GM18526 (cell line): ENCODE results near the gene NKX2-1.

Source experiments
- POLR2A ChIP-seq: IDR thresholded peaks from 3 replicates; pipeline ENCODE4 v1.6.1; 2011; ENCODE audit not compliant: insufficient read length; ENCODE audit errors: extremely low read depth

The NKX2-1 gene

DNA sequence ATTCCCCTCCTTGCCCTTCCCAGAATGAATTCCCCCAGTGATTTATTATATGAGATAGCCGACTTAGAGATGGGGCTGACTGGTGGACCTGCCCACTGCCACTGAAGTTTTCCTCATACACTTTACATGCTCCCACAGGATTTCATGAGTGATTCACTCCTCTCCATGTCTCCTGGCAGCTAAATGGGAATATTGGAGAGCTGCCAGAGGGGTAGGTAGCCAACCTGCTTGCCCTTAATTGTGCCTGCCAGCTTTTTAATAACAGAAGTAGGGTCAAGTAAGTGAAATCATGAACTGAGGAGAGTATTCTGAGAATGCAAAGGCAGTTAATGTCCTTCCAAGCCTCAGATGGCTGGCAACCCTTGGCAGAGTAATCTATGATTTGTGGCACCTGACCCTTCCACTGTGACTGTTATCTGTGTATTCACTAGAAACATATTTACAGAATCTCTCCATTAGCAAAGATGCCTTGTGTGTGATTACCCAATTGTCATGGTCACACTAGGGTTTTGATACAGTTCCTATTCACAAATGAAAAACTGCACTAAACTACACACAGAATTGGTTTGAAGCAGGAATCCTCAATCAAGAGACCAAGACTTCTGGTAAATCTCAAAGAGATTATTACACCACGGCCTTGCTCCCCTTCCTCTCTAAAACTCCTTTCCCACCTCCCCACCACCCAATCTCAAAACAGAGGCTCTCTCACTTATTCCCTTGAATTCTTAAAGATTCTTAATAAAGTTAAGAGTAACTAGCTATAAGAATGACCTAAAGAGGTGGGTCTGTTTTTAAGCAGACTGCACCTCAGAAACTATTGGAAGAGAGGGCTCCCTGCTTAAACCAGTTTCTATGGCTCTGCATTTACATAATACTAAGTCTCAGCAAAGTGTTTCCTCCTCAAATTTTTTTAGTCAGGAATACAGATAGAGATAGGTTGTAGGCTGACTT, 17.2 kb downstream of the NKX2-1 start:
- TF ChIP-seq POLR2A: no peak

DNA sequence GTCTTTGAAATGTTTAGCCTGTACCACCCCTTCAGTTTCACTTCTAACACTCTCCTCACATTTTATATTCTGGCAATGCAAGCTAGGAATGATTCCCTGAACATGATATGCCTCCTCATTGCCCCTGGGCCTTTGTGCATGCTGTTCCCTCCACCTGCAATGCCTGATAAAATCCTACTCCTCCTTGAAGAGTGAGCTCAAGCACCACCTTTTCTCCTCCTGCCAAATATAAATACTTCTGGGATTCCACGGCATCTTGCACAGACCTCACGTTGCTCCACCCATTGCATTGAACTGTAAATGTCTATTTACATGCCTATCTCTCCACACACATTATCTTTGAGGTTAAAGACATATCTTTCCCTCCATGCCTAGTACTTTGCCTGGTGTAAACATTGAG, 21.1 kb downstream of the NKX2-1 start:
- TF ChIP-seq POLR2A: no peak

DNA sequence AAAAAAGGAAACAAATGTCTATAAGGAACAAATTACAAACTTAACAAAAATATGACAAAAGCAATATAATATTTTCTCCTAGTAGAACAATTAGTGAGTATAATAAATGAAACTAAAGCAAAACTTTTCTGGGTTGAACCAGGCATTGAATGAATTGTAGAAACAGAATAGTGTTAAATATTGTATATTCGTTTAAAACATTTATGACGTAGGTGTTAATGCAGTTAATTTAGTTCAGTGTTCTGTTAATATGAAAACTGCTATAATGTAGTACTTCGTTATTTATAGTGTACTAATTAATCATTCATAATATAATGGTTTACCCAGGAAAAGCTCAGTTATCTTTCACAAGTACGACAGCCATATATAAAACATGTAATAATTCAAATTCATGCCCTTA, 23.7 kb downstream of the NKX2-1 start:
- TF ChIP-seq POLR2A: no peak

DNA sequence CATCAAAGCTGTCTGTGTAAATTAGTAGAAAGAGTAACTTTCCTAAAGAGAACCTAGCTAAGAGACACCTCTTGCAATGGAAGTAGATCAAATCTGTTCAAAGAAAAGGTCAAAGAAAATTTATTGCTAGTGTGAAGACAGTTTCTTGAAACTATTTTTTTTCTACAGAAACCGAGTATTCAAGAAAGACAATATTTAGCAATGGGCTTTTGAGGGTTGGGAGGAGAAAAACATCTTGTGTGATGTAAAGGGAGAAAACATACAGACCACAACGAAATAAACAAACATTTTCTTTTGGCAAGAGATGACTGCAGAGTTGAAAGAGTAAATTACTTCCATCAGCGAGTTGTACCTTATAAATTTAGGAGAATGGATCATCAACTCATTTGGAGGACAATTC, 24.4 kb downstream of the NKX2-1 start:
- TF ChIP-seq POLR2A: no peak

DNA sequence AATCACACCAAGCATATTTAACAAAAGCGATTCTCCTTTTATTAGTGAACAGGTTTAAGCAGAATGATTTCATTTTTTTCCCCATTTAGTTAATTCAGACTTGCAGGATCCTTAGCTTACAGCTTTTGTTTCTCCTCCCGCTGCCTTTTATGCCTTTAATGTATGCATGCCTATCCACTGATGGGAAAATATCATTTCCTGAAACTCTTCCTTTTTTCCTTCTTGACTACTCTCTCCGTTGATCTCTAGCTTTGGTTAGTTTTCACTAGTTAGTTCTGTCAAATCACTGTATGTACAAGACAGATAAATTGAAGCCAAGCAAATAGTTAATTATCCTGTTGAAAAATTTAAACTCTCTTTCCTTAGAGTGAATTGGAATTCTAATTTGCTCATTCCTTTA, 26.3 kb downstream of the NKX2-1 start:
- TF ChIP-seq POLR2A: no peak

DNA sequence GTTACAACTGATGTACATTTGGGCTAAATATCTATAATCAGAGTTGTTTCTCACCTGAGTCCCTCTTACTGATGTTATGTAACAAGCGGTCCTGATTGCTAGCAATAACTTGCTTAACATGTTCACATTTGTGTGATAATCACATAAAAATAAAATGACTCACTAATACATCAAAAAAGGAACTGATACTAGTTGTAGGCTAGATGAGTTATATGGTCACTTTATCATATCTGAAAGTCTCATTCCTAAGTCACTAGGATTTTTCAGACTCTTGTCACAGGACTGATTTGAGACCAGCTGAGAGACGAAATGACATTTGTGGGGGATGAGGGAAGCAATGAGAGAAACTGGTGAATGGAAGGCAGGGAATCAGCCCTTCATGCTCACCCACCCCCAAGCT, 34.3 kb downstream of the NKX2-1 start:
- no peak for TF ChIP-seq POLR2A

DNA sequence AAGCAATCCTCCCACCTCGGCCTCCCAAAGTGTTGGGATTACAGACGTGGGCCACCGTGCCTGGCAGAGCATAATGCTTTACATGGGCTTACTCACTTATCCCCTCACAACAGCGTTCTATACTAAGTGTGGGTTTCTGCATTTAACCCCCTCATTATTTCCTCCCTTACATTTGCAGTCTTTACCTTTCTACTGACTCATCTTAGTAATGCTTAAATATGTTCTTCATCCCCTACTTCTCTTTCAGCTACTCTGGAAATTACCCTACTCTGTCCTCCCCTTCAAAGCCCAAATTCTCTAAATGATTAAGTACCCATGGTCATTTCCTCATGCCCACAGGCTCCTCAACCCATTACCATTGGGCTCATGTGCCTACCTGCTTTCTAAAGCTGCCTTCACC, 40.7 kb downstream of the NKX2-1 start:
- TF ChIP-seq POLR2A: no peak

DNA sequence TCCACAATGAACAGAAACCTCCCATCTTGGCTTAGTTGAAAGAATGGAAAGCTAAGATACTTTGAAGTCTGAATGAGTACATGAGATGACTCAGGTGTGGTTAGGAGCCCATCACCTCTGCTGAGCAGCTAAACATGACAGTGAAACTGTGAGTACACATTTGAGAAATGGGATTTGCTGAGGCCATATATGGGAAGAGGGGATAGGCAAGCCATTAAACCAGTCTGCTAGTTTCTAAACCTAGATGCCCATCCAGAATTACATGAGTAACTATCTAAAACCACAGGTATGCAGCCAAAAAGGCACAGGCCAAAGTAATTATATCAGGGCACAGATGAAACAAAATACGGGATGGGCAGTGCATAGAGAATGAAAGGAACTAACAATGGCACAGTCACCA, 41.2 kb downstream of the NKX2-1 start:
- TF ChIP-seq POLR2A: no peak

DNA sequence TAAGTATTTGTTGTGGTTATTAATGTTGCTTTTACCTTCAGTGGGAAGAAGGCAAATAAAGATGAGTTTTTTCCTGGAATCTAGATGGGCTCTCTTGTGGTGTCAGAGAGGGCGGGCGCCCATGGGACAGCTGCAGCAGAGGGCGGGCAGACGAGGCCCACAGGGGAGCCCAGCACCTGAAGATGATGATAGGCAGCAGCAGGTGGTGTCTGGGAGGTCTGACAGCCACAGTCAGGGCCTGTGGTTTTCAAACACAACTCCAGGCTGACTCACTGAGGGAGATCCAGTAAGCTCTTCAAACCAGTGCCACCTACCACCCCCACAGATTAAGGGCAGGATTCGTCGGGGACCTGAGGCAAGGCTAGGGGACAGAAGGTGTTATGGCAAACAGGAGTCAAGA, 42.8 kb downstream of the NKX2-1 start:
- TF ChIP-seq POLR2A: no peak

DNA sequence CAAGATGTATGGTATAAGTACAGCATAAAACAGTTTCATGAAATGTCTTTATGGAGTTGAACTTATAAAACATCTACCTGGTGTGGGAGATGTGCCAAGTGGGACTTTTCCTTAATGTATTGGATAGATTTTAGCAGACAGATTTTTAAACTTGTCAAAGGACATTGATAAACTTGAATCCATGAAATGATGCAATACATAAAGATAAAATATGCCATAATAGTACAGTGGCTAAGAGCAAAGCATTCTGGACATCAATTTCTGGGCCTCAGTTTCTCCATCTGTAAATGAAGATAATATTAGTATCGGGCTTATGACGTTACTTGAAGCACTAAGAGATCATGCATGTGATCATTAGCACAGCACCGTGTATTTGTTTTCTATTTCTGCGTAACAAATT, 45.4 kb downstream of the NKX2-1 start:
- TF ChIP-seq POLR2A: no peak

DNA sequence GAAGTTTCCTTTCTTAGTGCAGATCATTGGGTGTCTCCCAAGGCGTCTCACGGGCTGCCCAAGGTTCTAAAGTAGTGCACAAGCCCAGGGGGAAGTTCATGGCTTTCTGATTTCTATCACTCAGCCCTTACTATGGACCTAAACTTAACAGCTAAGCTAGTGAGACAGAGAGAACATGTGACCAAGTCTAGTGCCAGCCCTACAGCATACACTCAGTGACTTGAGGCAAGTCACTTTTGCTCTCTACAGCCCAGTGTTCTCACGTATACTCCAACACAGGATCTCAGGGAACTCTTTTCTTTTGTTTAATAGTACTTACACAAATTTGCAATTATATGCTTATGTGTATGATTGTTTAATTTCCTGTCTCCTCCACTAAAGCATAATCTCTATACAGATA, 48.6 kb downstream of the NKX2-1 start:
- TF ChIP-seq POLR2A: no peak

DNA sequence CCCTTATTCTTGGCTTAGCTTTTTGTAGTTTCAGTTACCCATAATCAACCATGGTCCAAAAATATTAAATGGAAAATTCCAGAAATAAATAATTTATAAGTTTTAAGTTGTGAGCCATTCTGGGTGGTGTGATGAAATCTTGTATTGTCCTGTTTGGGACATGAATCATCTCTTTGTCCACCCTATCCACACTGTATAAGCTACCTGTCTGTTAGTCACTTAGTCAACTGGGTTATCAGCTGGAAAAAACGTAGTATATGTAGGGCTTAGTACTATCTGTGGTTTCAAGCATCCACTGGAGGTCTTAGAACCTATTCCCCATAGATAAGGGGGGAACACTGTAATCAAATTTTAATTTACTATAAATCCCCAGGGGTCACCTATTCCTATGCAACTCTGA, 52.7 kb downstream of the NKX2-1 start:
- no peak for TF ChIP-seq POLR2A
